ENCODE data around the gene SPTBN4.
"Not testable (repeated sequence)": the region's sequence is repeated elsewhere in the genome, so short reads cannot be mapped to it uniquely, and the experiment has no call there.

The SPTBN4 gene

GRCh38 chr19:40465557-40466218 lies 1.1 kb upstream of the SPTBN4 start, which contains the start of gene BLVRB:
Gene BLVRB (minus strand): TSS chr19:40465745. CDS start chr19:40465688, 57 bp downstream.
- DNase-seq, result peak; percentile 100

GRCh38 chr19:40466219-40466984 lies 399 bp upstream of the SPTBN4 start:
- DNase-seq, result no peak

GRCh38 chr19:40469011-40469410 lies 2.2 kb downstream of the SPTBN4 start:
- peak; percentile 69 for DNase-seq

GRCh38 chr19:40471111-40471510 lies 4.3 kb downstream of the SPTBN4 start:
- no peak for DNase-seq

GRCh38 chr19:40472516-40472915 lies 5.7 kb downstream of the SPTBN4 start:
- no peak for DNase-seq

- no peak for DNase-seq
These were observed 7.9 kb downstream of the SPTBN4 start for GRCh38 chr19:40474737-40475136.

GRCh38 chr19:40475878-40476644 lies 9.3 kb downstream of the SPTBN4 start:
- DNase-seq, result not testable (repeated sequence)

- no peak for DNase-seq
These were observed 19.2 kb downstream of the SPTBN4 start for GRCh38 chr19:40486017-40486416.

- DNase-seq, result no peak
These were observed 23.1 kb downstream of the SPTBN4 start for GRCh38 chr19:40489882-40490230.

GRCh38 chr19:40492274-40492673 lies 25.5 kb downstream of the SPTBN4 start:
- DNase-seq, result no peak

GRCh38 chr19:40493778-40494177 lies 27.0 kb downstream of the SPTBN4 start:
- DNase-seq, result no peak

- no peak for DNase-seq
These were observed 27.5 kb downstream of the SPTBN4 start for GRCh38 chr19:40494191-40494838.

- DNase-seq, result no peak
These were observed 30.4 kb downstream of the SPTBN4 start for GRCh38 chr19:40497214-40497613.

- no peak for DNase-seq
These were observed 32.5 kb downstream of the SPTBN4 start for GRCh38 chr19:40499320-40499719.

GRCh38 chr19:40500678-40501530 lies 34.1 kb downstream of the SPTBN4 start:
- DNase-seq, result not testable (repeated sequence)

GRCh38 chr19:40501599-40501998 lies 34.8 kb downstream of the SPTBN4 start:
- no peak for DNase-seq

- no peak for DNase-seq
These were observed 35.3 kb downstream of the SPTBN4 start for GRCh38 chr19:40502081-40502480.

- DNase-seq, result peak; percentile 8
These were observed 36.0 kb downstream of the SPTBN4 start for GRCh38 chr19:40502647-40503319.

GRCh38 chr19:40503320-40503695 lies 36.5 kb downstream of the SPTBN4 start:
- no peak for DNase-seq

- no peak for DNase-seq
These were observed 39.3 kb downstream of the SPTBN4 start for GRCh38 chr19:40506099-40506498.

GRCh38 chr19:40507892-40508291 lies 41.1 kb downstream of the SPTBN4 start:
- no peak for DNase-seq

All from MV-4-11 (cell line).